SKM-1 treated with dmso at 0.1 percent for 144 hours (cell line): ENCODE measurements around the gene PRPSAP2.
"Not testable (repeated sequence)": the region's sequence is repeated elsewhere in the genome, so short reads cannot be mapped to it uniquely, and the experiment has no call there.

Experiments
- DNase-seq: peaks from one replicate; lab custom pipeline; 2025; ENCODE audit not compliant: unreplicated experiment; lab: John Stamatoyannopoulos, UW

The PRPSAP2 gene

DNA sequence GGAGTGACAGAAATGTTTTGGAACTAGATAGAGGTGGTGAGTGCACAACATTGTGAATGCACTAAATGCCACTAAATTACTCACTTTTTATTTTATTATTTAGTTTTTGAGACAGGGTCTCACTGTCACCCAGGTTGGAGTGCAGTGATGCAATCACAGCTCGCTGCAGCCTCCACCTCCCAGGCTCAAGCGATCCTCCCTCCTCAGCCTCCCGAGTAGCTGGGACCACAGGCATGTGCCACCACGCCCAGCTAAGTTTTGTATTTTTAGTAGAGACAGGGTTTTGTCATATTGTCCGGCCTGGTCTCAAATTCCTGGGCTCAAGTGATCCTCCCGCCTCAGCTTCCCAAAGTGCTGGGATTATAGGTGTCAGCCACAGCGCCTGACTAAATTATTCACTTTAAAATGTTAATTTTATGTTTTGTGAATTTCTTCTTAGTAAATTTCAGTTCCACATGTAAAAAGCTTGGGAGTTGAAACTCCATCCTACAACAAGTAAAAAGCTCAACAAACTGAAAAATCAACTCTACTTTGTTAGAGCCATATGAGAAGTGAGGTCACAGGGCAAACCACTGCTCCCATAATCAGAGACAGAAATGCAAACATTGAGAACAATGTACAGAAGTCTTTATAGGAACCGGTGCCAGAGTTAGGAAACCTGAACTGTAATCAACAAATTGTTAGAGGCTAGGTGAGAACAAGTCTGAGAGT, 80.2 kb downstream of the PRPSAP2 start:
- no peak for DNase-seq

DNA sequence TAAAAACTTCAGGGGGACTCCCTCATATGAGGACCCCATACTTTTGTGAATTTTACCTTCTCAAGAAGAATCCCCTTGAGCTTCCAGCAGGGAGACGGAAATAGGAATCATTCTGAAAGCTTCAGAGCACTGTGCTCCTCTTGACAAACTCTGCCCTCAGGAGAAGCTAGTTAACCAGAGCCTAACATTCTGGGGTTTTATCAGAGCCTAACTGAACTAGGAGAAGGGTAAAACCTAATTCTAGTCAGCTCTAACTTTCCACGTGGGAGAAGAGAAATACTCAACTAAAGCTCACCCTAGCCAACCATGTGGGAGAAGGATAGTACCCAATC, 80.7 kb downstream of the PRPSAP2 start:
- no peak for DNase-seq

DNA sequence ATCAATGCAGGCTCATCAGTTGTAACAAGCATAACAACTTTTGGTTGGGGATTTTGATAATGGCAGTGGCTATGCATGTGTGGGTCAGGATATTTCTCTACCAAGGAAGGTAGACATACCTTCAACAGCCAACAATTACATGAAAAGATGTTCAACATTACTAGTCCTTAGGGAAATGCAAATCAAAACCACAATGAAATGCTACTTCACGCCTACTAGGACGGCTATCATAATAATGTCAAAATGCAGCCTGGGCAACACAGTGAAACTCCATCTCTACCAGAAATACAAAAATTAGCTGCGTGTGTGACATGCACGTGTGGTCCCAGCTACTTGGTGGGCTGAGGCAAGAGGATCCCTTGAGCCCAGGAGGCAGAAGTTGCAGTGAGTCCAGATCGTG, 86.7 kb downstream of the PRPSAP2 start:
- DNase-seq, result no peak

DNA sequence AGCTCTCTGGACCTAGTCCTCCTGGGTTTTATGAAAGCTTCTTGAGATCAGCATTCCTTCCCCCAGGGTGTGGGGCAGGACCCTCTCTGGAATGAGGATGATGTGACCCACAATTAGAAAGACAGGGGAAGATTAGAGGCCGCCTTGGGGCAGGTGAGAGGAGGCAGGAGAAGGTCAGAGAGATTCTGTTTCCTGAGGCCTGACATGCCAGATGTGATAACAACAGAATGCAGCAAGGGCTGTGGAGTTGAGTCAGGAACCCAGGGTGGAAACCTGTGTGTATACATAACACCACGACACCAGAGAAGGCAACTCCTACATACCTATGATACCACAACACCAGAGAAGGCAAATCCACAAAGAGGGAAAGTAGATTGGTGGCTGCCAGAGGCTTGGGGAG, 88.6 kb downstream of the PRPSAP2 start:
- peak; percentile 86 for DNase-seq

DNA sequence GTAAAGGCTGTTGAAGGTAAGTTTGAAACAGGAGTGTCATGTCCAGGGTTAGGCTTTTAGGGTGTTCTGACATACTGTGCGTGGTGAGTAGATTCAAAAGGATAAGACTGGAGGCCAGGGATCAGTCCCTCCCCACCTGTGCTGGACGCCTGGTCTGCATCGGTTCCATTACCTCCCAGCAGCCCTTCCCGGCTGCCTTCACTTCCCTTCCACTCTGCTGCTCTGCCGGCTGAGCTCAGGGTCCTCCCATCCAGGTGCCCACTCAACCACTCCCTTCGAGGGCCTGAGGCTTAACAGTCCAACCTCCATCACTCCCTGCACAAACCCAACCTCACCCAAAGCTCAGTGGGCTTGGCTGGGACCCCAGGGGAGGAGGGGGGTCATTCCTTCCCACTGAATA, 89.9 kb downstream of the PRPSAP2 start:
- no peak for DNase-seq

DNA sequence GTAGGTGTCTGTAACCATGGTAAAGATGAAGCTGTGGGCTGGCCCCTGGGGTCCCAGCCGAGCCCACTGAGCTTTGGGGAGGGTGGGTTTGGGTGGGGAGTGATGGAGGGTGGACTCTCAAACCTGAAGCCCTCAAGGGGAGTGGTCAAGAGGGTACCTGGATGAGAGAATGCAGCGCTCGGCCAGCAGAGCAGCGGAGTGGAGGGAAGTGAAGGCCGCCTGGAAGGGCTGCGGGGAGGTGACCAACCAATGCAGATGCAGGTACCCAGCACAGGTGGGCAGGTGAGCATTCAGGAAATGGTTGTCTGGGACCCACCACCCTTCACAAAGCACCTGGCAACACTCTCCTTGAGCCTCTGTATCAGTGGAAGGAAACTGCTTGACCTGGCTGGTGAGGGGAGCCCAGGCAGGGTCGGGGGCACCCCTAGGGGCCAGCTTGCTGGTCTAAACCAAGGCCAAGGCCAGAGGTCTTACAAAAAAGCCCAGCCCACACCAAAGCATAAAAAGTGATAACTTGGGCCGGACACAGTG, 90.6 kb downstream of the PRPSAP2 start:
- DNase-seq, result no peak

DNA sequence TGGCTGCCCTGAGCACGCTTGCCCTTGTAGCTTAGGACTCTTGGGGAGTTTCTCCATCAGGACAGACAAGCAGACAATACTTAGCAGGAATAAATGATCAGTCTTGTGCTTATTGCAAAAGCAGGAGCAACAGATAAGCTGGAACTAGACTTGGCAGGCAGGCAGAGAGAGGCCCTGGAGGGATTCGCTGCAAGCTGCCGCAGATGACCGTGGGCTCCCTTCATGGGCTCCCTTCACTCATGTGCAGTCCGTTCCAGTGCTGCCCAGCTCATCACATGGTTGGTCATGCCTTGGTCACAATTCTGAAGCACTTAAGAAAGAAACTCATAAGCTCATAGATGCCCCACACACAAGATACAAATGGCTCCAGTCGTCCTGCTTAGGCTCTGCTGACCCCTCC, 91.6 kb downstream of the PRPSAP2 start:
- no peak for DNase-seq

DNA sequence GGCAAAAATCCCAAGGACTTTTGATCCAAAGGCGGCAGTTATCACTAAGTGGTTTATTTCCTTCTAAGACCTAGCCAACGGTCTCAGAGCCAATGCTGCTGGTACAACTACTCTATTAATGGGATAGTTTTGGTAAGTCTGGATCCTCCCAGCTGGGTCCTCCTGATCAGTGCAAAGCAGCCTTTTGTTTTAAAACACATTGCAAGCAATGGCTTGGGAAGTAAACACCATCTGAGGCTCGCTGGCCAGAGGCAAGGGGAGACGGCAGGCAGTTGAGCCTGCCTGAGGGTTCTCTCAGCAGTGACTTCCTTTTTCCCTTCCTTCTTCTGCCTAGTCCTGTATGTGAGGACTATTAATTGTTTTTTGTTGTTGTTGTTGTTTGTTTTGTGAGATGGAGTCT, 92.4 kb downstream of the PRPSAP2 start:
- DNase-seq, result no peak

DNA sequence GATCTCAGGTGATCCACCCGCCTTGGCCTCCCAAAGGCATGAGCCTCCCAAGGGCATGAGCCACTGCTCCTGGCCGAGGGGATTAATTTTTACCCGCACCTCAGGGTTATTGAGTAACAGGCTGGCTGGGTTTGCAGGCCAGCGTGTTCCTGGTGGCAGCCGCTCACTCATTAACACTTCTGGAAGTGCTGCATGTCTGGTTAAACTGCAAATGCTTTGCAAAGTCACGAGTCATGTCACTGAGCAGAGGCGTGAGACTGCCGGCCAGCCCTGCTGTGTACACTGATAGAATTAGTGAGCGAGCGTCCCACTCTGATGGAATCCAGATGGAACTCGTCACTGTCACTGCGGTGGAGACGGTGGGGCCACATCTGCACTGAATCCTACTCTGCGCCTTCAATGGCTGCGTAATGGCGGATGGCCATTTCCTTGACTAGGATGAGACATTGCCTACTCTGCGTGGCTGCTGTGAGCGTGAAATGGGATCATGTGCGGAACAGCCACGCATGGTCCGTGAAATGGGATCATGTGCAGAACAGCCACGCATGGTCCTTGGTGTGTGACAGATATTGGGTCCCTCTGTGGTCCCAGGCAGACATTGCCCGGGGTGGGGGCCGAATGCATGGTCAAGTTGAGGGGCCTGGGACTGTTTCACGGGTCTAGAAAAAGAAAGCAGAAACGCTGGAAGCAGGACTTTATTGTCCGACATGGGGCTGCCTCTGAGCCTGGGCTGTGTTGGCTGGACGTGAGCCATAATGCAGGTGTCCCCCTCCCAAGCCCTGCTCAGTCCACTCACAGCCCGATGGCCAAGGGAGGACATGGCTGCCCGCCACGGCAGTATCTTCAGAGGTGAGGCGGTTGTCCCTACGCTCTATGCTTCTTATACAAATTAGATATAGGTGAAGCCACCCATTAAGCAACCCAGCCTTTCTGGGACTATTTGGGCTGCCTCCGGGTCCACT, 93.3 kb downstream of the PRPSAP2 start:
- DNase-seq, result no peak

DNA sequence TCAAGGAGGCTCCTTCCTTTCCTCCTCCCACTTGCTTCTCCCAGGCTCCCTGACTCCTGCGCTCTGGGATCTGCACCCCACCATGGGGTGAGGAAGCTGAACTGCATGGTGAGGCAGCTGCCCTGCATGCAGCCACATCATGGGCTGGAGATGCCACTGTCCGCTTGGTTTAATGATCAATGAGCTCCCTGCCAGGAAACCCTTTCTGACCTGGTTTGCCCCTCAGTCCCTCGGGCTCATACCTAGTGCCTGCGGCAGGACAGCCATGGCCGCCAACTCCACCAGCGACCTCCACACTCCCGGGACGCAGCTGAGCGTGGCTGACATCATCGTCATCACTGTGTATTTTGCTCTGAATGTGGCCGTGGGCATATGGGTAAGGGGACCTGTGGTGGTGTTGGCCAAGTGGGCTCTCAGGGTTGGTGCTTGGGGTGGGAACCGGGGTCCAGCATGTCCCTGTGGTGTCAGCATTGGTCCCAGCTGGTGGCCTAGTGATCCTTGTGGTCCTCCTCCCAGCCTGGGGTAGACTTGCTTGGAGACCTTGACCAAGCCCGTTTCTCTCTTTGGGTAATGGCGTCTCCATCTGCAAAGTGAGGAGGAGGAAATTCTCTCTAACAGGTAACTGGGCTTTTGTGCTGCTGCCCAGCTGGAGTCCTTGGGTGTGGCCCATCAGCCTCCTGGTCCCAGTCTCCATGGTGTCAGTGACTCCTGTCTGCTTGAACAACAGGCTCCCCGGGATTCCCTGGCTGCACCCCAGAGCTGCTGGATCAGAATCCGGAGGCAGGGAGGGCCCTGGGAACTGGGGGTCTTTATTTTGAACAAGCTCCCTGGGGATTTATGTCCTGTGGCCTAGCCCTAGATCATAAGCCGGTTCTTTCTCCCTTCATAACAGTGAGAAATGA, 94.3 kb downstream of the PRPSAP2 start, which contains the start of gene SLC5A10:
SLC5A10 (plus strand) TSS at position 225 of the 902 bp plus-strand sequence; CDS start at position 266, 41 bp downstream.
- DNase-seq, result no peak

DNA sequence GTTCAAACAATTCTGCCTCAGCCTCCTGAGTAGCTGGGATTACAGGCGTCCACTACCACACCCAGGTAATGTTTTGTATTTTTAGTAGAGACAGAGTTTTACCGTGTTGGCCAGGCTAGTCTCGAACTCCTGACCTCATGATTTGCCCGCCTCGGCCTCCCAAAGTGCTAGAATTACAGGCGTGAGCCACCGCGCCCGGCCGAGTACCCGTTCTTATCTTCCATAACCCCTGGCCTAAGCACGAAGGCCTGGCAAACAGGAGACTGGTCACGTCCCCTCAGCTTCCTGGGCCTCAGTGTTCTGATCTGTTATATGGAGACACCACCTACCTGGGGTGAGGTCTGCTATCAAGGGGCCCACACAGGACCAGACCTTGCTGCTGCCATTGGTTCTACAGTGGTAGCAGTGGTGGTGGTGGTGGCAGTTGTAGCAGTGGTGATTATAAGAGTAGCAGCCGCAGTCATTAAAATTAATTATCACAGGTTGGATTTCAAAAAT, 95.3 kb downstream of the PRPSAP2 start:
- DNase-seq, result no peak

DNA sequence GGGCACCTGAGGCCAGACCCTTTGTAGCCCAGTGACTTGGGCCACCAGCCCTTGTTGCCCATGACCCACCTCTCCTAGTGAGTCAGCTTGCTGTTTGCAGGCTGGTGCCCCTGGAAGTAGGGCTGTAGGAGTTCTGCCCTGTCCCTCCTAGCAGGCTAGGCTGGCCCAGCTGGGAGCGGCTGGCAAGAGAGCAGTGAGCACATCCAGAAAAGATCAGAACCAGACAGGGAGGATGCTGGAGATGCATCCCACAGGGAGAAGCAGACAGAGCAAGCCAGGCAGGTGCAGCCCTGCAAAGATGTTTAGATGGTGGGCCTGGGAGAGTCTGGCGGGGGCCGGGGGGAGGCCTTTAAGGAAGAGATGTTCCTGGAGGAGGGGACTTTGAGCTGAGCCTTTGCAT, 96.4 kb downstream of the PRPSAP2 start:
- no peak for DNase-seq

DNA sequence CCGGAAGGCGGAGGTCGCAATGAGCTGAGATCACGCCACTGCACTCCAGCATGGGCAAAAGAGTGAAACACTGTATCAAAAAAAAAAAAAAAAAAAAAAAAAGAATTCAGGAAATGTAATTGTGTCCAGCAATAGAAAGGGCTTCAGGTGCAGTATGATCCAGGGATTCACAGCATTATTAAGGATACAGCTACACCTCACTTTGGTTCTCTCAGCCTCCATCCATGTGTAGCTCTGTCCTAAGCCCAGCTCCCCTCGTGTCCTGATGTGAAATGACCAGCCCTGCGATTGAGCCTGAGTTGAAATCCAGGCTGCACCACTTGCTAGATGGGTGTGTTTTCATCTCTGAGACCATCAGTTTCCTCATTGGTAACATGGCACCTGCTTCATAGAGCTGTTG, 97.1 kb downstream of the PRPSAP2 start:
- no peak for DNase-seq

DNA sequence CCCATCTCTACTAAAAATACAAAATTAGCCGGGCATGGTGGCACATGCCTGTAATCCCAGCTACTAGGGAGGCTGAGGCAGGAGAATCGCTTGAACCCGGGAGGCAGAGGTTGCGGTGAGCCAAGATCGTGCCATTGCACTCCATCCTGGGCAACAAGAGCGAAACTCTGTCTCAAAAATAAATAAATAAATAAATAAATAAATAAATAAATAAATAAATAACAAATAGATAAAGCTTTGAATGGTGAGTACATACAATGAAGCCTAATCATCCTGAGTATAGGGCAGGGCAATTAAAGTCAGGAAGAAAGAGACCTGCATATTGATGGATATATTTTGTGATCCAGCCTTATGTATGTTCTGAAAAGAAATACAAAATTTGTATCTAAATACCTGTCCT, 98.1 kb downstream of the PRPSAP2 start:
- DNase-seq, result not testable (repeated sequence)

DNA sequence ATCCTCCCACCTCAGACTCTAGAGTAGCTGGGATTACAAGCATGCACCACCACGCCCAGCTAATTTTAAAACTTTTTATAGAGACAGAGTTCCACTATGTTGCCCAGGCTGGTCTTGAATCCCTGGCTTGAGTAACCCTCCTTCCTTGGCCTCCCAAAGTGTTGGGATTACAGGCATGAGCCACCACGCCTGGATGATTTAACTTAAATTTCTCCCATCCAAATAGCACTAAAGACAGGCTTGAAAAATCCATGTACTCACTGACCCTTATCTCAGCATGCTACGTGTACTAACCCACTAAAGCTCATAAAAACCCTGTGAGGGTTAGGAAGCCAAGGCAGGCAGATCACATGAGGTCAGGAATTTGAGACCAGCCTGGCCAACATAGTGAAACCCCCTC, 98.7 kb downstream of the PRPSAP2 start:
- DNase-seq, result no peak

DNA sequence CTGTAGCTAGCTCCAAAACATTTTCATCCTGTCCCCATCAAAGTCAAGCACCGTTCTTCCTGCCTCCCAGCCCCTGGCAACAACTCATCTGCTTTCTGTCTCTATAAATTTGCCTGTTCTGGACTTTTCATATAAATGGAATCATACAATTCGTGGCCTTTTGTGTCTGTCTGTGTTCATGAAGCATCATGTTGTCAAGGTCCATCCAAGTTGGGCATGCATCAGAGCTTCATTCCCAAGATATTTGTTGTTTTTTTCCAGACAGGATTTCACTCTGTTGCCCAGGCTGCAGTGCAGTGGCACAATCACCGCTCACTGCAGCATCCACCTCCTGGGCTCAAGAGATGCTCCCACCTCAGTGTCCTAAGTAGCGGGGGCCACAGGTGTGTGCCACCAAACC, 99.9 kb downstream of the PRPSAP2 start:
- DNase-seq, result no peak

DNA sequence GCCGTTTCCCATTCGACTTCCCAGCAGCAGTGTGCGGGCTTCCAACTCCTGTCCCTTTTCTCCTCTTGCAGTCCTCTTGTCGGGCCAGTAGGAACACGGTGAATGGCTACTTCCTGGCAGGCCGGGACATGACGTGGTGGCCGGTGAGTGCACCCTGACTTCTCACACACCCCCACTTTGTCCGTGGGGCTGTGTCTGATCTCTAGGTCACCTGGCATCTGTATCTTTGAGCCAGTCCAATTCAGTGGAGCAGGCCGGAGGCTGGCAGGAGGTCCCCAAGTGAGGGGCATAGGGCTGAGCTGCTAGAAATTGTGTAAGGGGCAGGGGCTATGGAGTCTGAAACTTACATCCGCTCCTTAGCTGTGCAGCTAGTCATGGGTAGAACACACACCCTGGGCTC, 100.7 kb downstream of the PRPSAP2 start:
- DNase-seq, result no peak

DNA sequence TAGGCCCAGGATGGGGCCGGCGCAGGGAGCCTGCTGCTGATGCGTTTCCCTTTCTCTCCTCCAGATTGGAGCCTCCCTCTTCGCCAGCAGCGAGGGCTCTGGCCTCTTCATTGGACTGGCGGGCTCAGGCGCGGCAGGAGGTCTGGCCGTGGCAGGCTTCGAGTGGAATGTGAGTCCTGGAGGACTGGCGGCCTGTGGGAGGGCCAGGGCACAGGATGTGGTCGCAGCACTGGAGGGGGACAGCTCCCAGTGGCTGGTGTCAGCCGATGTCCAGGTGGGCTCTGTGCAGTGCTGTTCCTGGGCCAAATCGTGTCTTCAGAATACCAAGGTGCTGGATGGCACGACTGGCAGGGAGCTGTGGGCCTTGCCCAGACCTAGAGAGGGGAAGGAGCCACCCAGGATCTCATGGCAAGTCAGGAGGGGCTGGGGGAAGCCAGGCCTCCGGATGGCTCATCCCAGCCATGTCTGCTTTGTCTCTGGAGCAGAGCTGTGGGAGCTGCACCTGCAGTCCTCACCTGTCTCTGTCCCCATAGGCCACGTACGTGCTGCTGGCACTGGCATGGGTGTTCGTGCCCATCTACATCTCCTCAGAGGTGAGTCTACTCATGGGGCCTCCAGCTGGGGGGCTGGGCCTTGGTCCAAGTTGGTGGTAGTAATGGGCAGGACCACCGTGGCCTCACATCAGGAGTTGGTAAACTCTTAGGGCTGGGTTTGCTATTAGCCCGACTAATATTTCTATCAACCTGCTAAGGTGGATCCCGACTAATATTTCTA, 101.3 kb downstream of the PRPSAP2 start:
- DNase-seq, result no peak

DNA sequence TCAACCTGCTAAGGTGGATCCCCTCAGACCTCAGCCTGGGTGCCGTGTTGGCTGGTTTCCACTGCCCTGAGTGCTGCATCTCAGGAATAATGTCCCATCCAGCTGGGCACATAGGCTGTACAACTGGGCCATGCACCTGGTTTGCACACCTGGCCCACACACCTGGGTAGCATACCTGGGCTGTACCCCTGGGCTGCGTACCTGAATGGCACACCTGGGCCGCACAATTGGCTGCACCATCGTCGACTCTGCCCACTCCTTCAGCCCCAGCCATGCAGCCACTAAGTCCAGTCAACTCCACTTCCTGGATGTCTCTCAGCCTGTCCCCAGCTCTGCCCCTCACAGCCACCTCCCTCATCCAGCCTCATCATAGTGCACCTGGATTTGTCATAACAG, 101.9 kb downstream of the PRPSAP2 start:
- no peak for DNase-seq

DNA sequence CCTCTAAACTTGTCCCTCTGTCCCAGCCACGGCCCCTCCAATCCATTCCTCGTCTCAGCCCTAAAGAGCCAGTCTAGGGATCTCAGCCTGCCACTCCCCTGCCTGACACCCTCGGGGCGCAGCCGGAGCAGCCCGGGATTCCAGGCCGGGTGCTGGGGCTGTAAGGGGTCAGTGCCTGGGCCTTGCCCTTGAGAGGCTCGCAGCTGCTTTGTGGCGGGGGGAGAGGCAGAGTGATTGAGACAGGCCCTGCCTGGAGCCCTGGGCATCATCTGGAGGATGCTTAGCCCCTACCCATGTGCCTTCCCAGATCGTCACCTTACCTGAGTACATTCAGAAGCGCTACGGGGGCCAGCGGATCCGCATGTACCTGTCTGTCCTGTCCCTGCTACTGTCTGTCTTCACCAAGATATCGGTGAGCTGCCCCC, 102.3 kb downstream of the PRPSAP2 start:
- DNase-seq, result no peak
